Endothelial cell of umbilical vein (primary cell): Measurements from ENCODE around the gene PFKP. TPM values are rescaled to one million over a fixed set of nuclear protein-coding genes. Genes with fewer than 3 reads are reported as not detected.

ENCODE experiments used
- BruUV-seq: library from RNA; stranded (reverse); fragments of 400-500 nt; replicated peaks from 2 replicates; lab custom pipeline; 2021; lab: Mats Ljungman, UMichigan
- CTCF ChIA-PET: fragments of 300-600, 350-600 bp; sonication (Branson Sonifier 250); formaldehyde crosslinking; loops from one replicate; lab custom pipeline; 2021; ENCODE audit warnings: antibody characterized with exemption, inconsistent platforms; lab: Charles Lee
- POLR2A ChIA-PET: fragments of 300-600, 350-600 bp; sonication (Branson Sonifier 250); formaldehyde crosslinking; loops from one replicate; lab custom pipeline; 2021; ENCODE audit warnings: antibody characterized with exemption, inconsistent platforms; lab: Charles Lee
- DNase-seq: peaks from one replicate; pipeline ENCODE4 v3.0.0-alpha.2; 2011; ENCODE audit warnings: low read depth, low spot score
- FAIRE-seq: peaks from 2 replicates; lab custom pipeline; 2011; peaks lifted over from hg19 to GRCh38; lab: Jason Lieb, UNC
- H2AFZ ChIP-seq: 2 replicates; pipeline ENCODE4 v1.6.0; 2012; ENCODE audit warnings: low read depth, low read length, control low read depth, inconsistent platforms
- H3K27ac ChIP-seq: 2 replicates; pipeline ENCODE4 v1.5.1; 2011; ENCODE audit warnings: low read depth, mild to moderate bottlenecking, control low read depth, low read length, moderate library complexity; ENCODE audit not compliant: insufficient read depth
- H3K27me3 ChIP-seq, 2 experiments: 2 replicates each; pipeline versions ENCODE4 v1.6.0 to v1.6.1; 2011; ENCODE audit warnings: low read length in 2 of 2, mixed read lengths in 1 of 2; ENCODE audit not compliant: control insufficient read depth in 2 of 2, insufficient read depth in 2 of 2
- H3K36me3 ChIP-seq, 2 experiments: 2 replicates in 1 of 2; 3 replicates in 1 of 2; pipeline ENCODE4 v1.5.1; 2011; ENCODE audit warnings: low read length in 2 of 2, mild to moderate bottlenecking in 1 of 2, moderate library complexity in 1 of 2; ENCODE audit not compliant: control insufficient read depth in 2 of 2, insufficient read depth in 2 of 2; ENCODE audit errors: extremely low read depth in 1 of 2
- H3K4me1 ChIP-seq: 3 replicates; pipeline ENCODE4 v1.5.1; 2011; ENCODE audit warnings: mild to moderate bottlenecking, low read length; ENCODE audit not compliant: control insufficient read depth, insufficient read depth; ENCODE audit errors: extremely low read depth
- H3K4me2 ChIP-seq: 2 replicates; pipeline ENCODE4 v1.6.1; 2011; ENCODE audit warnings: low read length, control low read depth, mixed read lengths; ENCODE audit not compliant: insufficient read depth
- H3K4me3 ChIP-seq, 3 experiments: fragments of 200-600 bp in 1 of 3; sonication (generic), shearing (Covaris generic) in 1 of 3; replicated peaks in 1 of 3; 2 replicates each; pipeline ENCODE4 v1.5.1; 2011 to 2016; ENCODE audit warnings: control low read depth in 3 of 3, low read length in 3 of 3, mild to moderate bottlenecking in 2 of 3, inconsistent platforms in 1 of 3, low read depth in 1 of 3, moderate library complexity in 1 of 3; ENCODE audit not compliant: insufficient read depth in 1 of 3
- H3K79me2 ChIP-seq: 2 replicates; pipeline ENCODE4 v1.6.0; 2012; ENCODE audit warnings: low read length, inconsistent platforms; ENCODE audit not compliant: control insufficient read depth, insufficient read depth
- H3K9ac ChIP-seq: replicated peaks from 2 replicates; pipeline ENCODE3; 2011; ENCODE audit warnings: low read length, control low read depth; ENCODE audit not compliant: insufficient read depth; ENCODE audit errors: extremely low read depth
- H3K9me1 ChIP-seq: replicated peaks from 3 replicates; pipeline ENCODE4 v1.6.0; 2011; ENCODE audit warnings: mild to moderate bottlenecking, low read length; ENCODE audit not compliant: control insufficient read depth, insufficient read depth; ENCODE audit errors: extremely low read depth
- H3K9me3 ChIP-seq: replicated peaks from 2 replicates; pipeline ENCODE4 v1.5.1; 2012; ENCODE audit warnings: low read length, inconsistent platforms; ENCODE audit not compliant: control insufficient read depth, insufficient read depth
- H4K20me1 ChIP-seq: replicated peaks from 2 replicates; pipeline ENCODE3; 2011; ENCODE audit warnings: mild to moderate bottlenecking, low read length; ENCODE audit not compliant: control insufficient read depth, insufficient read depth; ENCODE audit errors: extremely low read depth
- CTCF ChIP-seq, 2 donors: IDR thresholded peaks; 1 replicate in 1 of 2; 2 replicates in 1 of 2; pipeline ENCODE4 v1.5.1; 2011; ENCODE audit warnings: low read length in 2 of 2, mild to moderate bottlenecking in 2 of 2, moderate library complexity in 2 of 2, control low read depth in 1 of 2, inconsistent platforms in 1 of 2, low read depth in 1 of 2; ENCODE audit not compliant: insufficient read depth in 1 of 2; ENCODE audit errors: extremely low read depth in 1 of 2
- EZH2 ChIP-seq: IDR thresholded peaks from 2 replicates; pipeline ENCODE4 v1.6.1; 2012; ENCODE audit warnings: borderline replicate concordance, low read depth, mild to moderate bottlenecking, moderate library complexity, low read length, inconsistent platforms; ENCODE audit not compliant: severe bottlenecking
- FOS ChIP-seq: IDR thresholded peaks from 2 replicates; pipeline ENCODE4 v1.6.1; 2011; ENCODE audit warnings: mild to moderate bottlenecking, low read length, moderate library complexity, borderline replicate concordance; ENCODE audit not compliant: insufficient read depth
- GATA2 ChIP-seq: IDR thresholded peaks from 2 replicates; pipeline ENCODE4 v1.7.0; 2011; ENCODE audit warnings: low read depth, mild to moderate bottlenecking, moderate library complexity, mixed read lengths, low read length; ENCODE audit not compliant: insufficient read length, insufficient read depth
- JUN ChIP-seq: IDR thresholded peaks from 2 replicates; pipeline ENCODE4 v1.6.1; 2011; ENCODE audit warnings: borderline replicate concordance, low read depth; ENCODE audit not compliant: insufficient read length, insufficient read depth
- MAX ChIP-seq: IDR thresholded peaks from 2 replicates; pipeline ENCODE4 v1.6.1; 2011; ENCODE audit not compliant: insufficient read depth, insufficient read length
- MYC ChIP-seq: IDR thresholded peaks from one replicate; pipeline ENCODE4 v1.6.1; 2011; ENCODE audit warnings: mild to moderate bottlenecking, low read depth, low read length
- POLR2A ChIP-seq: IDR thresholded peaks from 2 replicates; pipeline ENCODE4 v1.6.1; 2012; ENCODE audit warnings: low read depth, mild to moderate bottlenecking, control low read depth, low read length
- POLR2AphosphoS5 ChIP-seq: IDR thresholded peaks from 2 replicates; pipeline ENCODE4 v1.6.1; 2012; ENCODE audit warnings: low read depth, mild to moderate bottlenecking, control low read depth, low read length, moderate library complexity; ENCODE audit not compliant: insufficient read depth
- dilution Hi-C: fragments of 300-500 bp; cut with MboI; formaldehyde crosslinking; loops from one replicate; pipeline ENCODE4 v1.15.0; 2019; ENCODE audit warnings: low sequenced_read_pairs; ENCODE audit not compliant: extremely low pct_ligation_motif_present
- intact Hi-C: fragments of 100-400 bp; cut with micrococcal nuclease; formaldehyde crosslinking; loops from one replicate; pipeline ENCODE4 v1.10.0; 2022
- polyA plus RNA-seq, 4 experiments: library from polyadenylated mRNA; depleted of rRNA in 3 of 4; stranded (reverse) in 3 of 4; unstranded in 1 of 4; fragments of >200 nt; gene quantifications; 2 replicates each; pipeline versions ENCODE4 v1.2.1 to v1.2.3, GENCODE V29; 2011 to 2012; ENCODE audit warnings: missing spikeins in 1 of 4
- total RNA-seq: library from RNA; stranded (reverse); gene quantifications from 2 replicates; pipeline ENCODE4 v1.2.3, GENCODE V29; 2021

PFKP gene
- total and polyA plus RNA-seq, 2 donors (not counting 3 experiments of a cell fraction or from before 2014, with no cell fraction given) = 185 to 359 TPM

GRCh38 chr10:3136763-3137611 lies 69.6 kb downstream of the PFKP start:
- POLR2A ChIA-PET = no interaction called here

More at GRCh38 chr10:3136763-3137611, 69.6 kb downstream of the PFKP start:
- dilution Hi-C loops = no loop called here
- H3K4me1 ChIP-seq = no peaks in the 10 kb centered on the region
- no peaks in the 10 kb centered on the region for H3K9me3 ChIP-seq
- H3K27ac ChIP-seq = no peak overlapping the region
- no peaks in the 10 kb centered on the region for H3K79me2 ChIP-seq
- no peak overlapping the region for H3K9ac ChIP-seq
- intact Hi-C loops = no loop called here
- H3K27me3 ChIP-seq = no peaks in the 10 kb centered on the region
- FAIRE-seq (no peak), DNase-seq (no peak)
- H4K20me1 ChIP-seq = no peaks in the 10 kb centered on the region
- no peak overlapping the region for H2AFZ ChIP-seq
- no peak overlapping the region for H3K4me2 ChIP-seq
- no TSS peak for BruUV-seq
- CTCF ChIA-PET = no interaction called here
- H3K9me1 ChIP-seq = no peaks in the 10 kb centered on the region
- TF ChIP-seq EZH2 (no peak), POLR2AphosphoS5 (no peak), MYC (no peak), POLR2A (no peak), GATA2 (no peak), CTCF (IDR thresholded peaks at IDR 0.05; ENCODE audit: extremely low read depth in 1 of 2, insufficient read depth in 1 of 2, low read depth in 1 of 2, low read length in 2 of 2) (no peak), MAX (no peak), FOS (no peak), JUN (no peak)
- no peak overlapping the region for H3K4me3 ChIP-seq
- H3K36me3 ChIP-seq = peaks cover 33 to 49% of the 10 kb centered on the region in 2 experiments
